ENCODE data around the gene SORBS1. TPM values are rescaled to one million over a fixed set of nuclear protein-coding genes. Genes with fewer than 3 reads are reported as not detected.

Gene SORBS1
- total RNA-seq, 4 donors from 2014 or later: 120 to 1,051 (median 449) TPM

DNA sequence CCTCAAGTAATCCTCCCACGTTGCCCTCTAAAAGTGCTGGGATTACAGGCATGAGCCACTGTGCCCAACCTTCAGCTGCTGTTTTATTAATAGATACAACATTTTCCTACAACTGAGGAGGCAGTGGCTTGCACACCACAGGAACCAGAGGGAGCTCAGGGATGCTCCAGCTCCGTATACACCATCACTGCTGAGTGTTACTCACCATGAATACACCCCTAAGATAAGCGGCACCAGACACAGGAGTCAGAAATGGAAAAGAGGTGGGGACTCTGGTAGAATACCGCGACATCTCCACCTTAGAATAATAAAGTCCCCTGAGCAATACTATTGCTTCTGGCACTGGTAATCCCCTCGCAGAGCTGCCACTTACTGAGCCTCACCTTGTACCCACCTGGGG, 201.7 kb downstream of the SORBS1 start:
- DNase-seq (ENCODE audit: low spot score) (no peak), ATAC-seq (ENCODE audit: low FRiP score) (no peak)
- TF ChIP-seq, protein P1, sequence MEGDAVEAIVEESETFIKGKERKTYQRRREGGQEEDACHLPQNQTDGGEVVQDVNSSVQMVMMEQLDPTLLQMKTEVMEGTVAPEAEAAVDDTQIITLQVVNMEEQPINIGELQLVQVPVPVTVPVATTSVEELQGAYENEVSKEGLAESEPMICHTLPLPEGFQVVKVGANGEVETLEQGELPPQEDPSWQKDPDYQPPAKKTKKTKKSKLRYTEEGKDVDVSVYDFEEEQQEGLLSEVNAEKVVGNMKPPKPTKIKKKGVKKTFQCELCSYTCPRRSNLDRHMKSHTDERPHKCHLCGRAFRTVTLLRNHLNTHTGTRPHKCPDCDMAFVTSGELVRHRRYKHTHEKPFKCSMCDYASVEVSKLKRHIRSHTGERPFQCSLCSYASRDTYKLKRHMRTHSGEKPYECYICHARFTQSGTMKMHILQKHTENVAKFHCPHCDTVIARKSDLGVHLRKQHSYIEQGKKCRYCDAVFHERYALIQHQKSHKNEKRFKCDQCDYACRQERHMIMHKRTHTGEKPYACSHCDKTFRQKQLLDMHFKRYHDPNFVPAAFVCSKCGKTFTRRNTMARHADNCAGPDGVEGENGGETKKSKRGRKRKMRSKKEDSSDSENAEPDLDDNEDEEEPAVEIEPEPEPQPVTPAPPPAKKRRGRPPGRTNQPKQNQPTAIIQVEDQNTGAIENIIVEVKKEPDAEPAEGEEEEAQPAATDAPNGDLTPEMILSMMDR (IDR thresholded peaks at IDR 0.05): no peak

DNA sequence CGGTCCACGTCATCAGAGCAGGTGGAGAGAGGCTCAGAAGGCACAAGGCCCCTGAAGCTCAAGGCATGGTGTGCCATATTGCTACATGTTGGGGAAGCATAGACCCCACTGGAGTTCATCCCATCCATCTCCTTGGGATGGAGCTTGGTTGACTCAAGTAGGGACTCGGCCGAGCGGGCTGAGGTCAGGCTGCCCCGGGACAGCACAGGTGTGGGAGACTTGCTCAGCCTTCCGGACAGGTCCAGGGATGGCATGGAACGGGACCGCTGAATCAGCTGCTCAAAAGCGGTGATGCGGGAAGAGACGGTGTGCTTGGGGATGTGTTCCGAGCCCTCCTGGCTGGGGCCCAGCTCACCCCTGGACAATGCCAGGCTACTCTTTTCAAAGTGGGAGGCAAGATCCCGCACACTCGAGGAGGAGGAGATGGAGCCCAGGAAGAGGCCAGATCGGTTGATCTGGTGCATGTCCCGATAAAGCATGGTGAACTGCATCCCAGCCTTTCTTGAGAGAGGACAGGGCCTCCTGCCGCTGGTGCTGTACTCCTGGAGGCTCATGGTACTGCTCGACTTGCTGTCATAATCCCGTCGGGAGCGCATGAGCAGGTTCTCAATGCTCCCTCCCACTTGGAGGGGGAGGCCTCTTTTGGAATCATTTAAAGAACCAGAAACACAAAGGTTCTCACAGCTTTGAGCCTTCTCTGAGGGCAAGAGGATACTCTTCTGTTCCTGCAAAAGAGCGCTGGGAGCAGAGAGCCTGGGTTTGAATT, 204.8 kb downstream of the SORBS1 start:
- no peak for ATAC-seq (ENCODE audit: low FRiP score)
- TF ChIP-seq, protein P1 (IDR thresholded peaks at IDR 0.05): no peak
- no peak for DNase-seq (ENCODE audit: low spot score)

DNA sequence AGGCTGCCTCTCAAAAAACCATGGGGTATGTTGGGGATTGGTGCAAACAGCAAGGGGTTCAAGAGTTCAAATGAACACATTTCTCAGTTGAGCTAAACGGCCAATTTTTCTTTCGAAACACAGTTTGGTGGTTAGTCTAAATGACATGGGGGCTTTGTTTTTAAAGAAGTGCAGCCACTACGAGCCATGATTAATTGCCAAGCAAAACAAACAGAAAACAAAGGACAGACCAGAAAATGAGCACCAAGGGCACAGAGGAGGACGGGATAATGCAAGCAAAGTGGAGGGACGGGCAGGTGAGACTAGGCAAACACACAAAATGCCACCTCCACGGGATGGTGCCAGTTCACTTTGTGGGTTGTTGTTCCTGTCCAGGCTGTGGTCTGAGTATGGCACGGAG, 205.9 kb downstream of the SORBS1 start:
- DNase-seq (ENCODE audit: low spot score) (no peak), ATAC-seq (ENCODE audit: low FRiP score) (no peak)
- TF ChIP-seq, protein P1 (IDR thresholded peaks at IDR 0.05): no peak

DNA sequence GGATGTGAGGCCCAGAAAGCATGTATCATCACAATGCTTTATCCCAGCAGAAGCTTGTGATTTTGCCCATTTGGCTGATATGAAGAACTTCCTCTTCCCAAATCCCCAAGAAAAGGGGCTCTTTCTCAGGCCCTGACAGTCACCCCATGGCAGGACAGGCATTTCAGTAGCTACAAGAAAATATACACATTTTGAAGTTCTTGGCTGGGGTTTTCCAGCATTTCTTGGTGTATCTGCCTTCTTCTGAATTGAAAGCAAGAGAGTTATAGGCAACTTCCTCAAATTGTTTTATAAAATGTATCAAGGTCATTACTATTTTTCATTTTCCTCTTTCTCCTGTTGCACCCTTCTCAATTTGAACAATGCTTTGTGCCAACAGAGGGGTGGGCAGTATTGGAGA, 207.1 kb downstream of the SORBS1 start:
- no peak for ATAC-seq (ENCODE audit: low FRiP score)
- no peak for DNase-seq (ENCODE audit: low spot score)
- TF ChIP-seq, protein P1 (IDR thresholded peaks at IDR 0.05): no peak

DNA sequence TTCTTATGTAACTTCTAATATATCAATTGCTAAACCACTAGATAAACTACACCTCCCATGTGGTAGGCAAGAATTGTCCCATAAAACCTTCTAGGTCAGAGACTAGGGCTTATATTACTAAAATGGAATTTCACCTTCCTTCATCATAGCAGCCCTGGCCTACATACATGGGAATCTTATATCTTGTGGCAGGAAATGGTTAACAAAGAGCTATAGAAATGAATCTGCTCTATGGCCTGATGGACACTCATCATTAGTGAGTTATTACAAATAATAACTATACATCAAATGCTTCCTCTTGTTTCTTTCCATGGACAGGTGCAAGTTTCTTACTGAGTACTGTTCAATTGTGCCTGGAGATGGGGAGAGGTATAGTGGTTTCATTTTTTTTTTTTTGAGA, 208.0 kb downstream of the SORBS1 start:
- DNase-seq (ENCODE audit: low spot score) (no peak), ATAC-seq (ENCODE audit: low FRiP score) (no peak)
- TF ChIP-seq, protein P1 (IDR thresholded peaks at IDR 0.05): no peak

DNA sequence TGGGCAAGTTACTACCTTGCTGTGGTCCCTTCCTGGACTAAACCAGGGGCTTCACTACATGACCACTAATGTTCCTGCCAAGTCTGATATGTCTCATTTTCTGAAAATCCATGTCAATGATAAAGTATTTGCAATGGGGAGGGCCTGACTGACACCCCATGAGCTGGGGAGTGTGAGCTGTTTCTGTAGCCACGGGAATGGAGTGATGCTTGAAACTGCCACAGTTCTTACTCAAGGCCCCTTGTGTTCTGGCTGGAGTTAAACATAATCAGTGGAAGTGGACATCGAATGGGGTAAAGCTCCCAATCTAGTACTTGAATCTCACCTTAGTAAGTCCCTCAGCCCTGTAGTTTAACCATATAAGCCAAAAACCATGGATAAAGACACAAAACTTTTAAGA, 208.5 kb downstream of the SORBS1 start:
- DNase-seq (ENCODE audit: low spot score) (no peak), ATAC-seq (ENCODE audit: low FRiP score) (no peak)
- TF ChIP-seq, protein P1 (IDR thresholded peaks at IDR 0.05): no peak

DNA sequence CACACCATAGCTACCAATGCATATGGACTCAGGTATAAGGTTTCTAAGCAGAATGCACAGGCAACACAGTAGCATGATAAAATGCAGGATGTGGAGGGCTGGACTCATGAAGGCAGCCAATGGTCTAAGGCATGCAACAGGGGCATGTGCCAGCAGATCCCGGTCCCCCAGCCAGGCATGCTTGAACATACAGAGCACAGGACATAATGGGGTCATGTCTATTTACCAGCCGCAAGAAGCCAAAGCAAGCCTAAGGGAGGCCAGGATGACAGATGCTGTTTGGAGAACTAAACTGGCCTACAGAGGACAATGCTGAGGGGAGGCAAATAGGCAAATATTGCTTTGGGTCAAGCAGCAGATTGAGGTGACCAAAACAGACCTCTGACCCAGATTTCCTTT, 210.3 kb downstream of the SORBS1 start:
- TF ChIP-seq, protein P1 (IDR thresholded peaks at IDR 0.05): no peak
- DNase-seq (ENCODE audit: low spot score): no peak
- ATAC-seq (ENCODE audit: low FRiP score): no peak

Measured in omental fat pad (tissue), 4 donors.